ENCODE data around the gene COG6.

COG6 gene

GRCh38 chr13:39776439-39776838, 121.0 kb downstream of the COG6 start:
- H3K4me3 ChIP-seq (ENCODE audit: low read depth in 1 of 2, low read length in 2 of 2), result no peak overlapping the region
- no peaks in the 10 kb centered on the region for H3K9me3 ChIP-seq (ENCODE audit: low read length)
- no peaks in the 10 kb centered on the region for H3K4me1 ChIP-seq (ENCODE audit: insufficient read depth, low read length)
- H3K36me3 ChIP-seq (ENCODE audit: insufficient read depth, low read length), result no peaks in the 10 kb centered on the region
- H3K9ac ChIP-seq (ENCODE audit: low read length), result no peak overlapping the region
- no peaks in the 10 kb centered on the region for H3K27me3 ChIP-seq (ENCODE audit: control insufficient read depth in 1 of 2, insufficient read depth in 2 of 2, low read length in 2 of 2)
- H3K27ac ChIP-seq (ENCODE audit: low read depth, low read length), result no peak overlapping the region

- Histone ChIP-seq H3K36me3 (ENCODE audit: insufficient read depth, low read length) (no peaks in the 10 kb centered on the region), H3K9me3 (ENCODE audit: low read length) (no peaks in the 10 kb centered on the region), H3K27me3 (ENCODE audit: control insufficient read depth in 1 of 2, insufficient read depth in 2 of 2, low read length in 2 of 2) (no peaks in the 10 kb centered on the region), H3K9ac (ENCODE audit: low read length) (no peak overlapping the region), H3K4me1 (ENCODE audit: insufficient read depth, low read length) (no peaks in the 10 kb centered on the region), H3K27ac (ENCODE audit: low read depth, low read length) (no peak overlapping the region), H3K4me3 (ENCODE audit: low read depth in 1 of 2, low read length in 2 of 2) (no peak overlapping the region)
These were observed 121.6 kb downstream of the COG6 start for GRCh38 chr13:39777021-39777420.

DNA sequence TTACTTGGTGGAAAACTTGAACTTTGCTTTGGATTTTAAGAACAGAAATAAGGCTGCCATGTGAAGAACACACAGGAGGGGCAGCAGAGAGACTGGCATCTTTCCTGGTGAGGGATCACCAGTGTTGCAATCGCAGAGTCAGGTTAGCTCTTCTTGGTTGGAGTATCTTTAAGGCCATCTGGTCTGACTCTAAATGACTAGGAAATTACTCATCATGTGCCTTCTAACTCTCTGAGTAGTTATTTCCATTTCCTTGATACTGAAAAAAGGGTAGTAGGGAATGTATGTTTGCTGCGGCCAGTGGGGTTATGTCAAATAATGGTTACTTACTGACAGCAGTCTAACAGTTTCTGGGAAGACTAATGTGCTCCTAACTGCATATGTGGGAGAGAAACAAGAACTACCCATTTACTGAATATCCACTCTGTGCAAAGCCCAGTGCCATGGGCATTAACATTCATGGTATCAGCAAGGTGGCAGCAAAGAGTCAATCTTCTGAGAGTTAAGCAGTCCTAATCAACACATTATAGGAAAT, 122.1 kb downstream of the COG6 start:
- H3K27me3 ChIP-seq (ENCODE audit: control insufficient read depth in 1 of 2, insufficient read depth in 2 of 2, low read length in 2 of 2), result no peaks in the 10 kb centered on the region
- no peak overlapping the region for H3K4me3 ChIP-seq (ENCODE audit: low read depth in 1 of 2, low read length in 2 of 2)
- H3K9me3 ChIP-seq (ENCODE audit: low read length), result no peaks in the 10 kb centered on the region
- no peak overlapping the region for H3K9ac ChIP-seq (ENCODE audit: low read length)
- no peaks in the 10 kb centered on the region for H3K4me1 ChIP-seq (ENCODE audit: insufficient read depth, low read length)
- no peak overlapping the region for H3K27ac ChIP-seq (ENCODE audit: low read depth, low read length)
- no peaks in the 10 kb centered on the region for H3K36me3 ChIP-seq (ENCODE audit: insufficient read depth, low read length)

DNA sequence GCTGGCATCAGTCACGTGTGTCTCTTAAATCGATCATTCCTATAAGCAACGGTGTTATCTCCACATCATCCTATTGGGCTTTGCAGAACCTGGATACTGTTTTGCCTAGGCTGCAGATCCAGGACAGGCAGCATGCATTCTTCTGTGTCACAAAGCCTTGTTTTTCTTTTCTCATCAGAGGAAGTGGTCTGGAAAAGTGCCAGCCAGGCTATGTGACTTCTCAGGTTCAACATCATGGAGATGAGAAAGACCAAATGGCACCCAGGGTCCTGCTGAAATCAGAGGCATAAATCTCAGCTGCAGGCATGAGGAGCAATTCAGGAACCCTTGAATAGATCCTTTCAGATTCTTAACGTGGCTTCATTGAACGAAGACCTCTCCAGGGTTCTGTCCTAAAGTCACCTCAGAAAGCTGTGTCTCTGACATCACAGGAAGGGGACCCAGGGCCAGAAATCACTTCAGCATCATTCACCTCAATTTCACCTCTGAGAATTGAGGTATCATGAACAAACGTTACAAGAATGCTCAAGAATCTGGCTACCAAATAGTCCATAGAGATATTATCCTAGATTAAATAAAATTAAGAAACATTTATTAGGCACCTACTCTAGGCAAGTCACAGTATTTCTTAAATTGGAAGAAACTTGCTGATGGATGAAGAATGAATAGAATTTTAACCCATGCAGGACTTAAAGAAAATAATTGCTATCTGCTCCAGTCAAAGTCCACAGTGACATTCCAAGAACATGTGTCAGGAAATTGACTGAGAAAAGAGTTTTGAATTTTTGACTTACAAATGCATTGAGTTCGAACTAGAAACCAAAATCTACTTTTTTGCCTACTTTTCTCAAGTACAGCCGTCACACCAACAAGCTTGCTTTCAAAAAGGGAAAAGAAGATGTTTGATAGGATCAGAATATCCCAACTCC, 124.1 kb downstream of the COG6 start:
- Histone ChIP-seq H3K9ac (ENCODE audit: low read length) (no peak overlapping the region), H3K9me3 (ENCODE audit: low read length) (no peaks in the 10 kb centered on the region), H3K4me3 (ENCODE audit: low read depth in 1 of 2, low read length in 2 of 2) (no peak overlapping the region), H3K4me1 (ENCODE audit: insufficient read depth, low read length) (no peaks in the 10 kb centered on the region), H3K27ac (ENCODE audit: low read depth, low read length) (no peak overlapping the region), H3K27me3 (ENCODE audit: control insufficient read depth in 1 of 2, insufficient read depth in 2 of 2, low read length in 2 of 2) (no peaks in the 10 kb centered on the region), H3K36me3 (ENCODE audit: insufficient read depth, low read length) (no peaks in the 10 kb centered on the region)

DNA sequence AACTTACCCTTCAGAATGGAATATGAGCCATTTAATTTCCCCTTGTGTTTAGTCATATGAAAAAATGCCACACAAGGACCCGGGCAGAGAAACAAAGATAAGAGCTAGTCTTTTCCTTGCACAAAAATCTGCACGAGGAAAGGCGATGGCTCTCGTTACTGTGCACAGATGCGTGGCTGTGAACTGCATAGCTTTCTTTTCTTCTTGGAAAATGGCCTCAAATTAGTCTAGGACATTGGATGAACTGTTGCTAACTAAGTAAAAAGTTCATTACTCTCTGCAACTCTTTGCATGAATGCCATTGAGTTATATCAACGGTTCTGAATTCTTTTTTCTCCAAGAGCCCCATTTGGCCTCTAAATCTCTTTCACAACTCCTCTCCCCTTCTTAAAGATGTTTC, 125.2 kb downstream of the COG6 start:
- Histone ChIP-seq H3K27me3 (ENCODE audit: control insufficient read depth in 1 of 2, insufficient read depth in 2 of 2, low read length in 2 of 2) (no peaks in the 10 kb centered on the region), H3K4me3 (ENCODE audit: low read depth in 1 of 2, low read length in 2 of 2) (no peak overlapping the region), H3K4me1 (ENCODE audit: insufficient read depth, low read length) (no peaks in the 10 kb centered on the region), H3K9ac (ENCODE audit: low read length) (no peak overlapping the region), H3K9me3 (ENCODE audit: low read length) (no peaks in the 10 kb centered on the region), H3K27ac (ENCODE audit: low read depth, low read length) (no peak overlapping the region), H3K36me3 (ENCODE audit: insufficient read depth, low read length) (no peaks in the 10 kb centered on the region)

DNA sequence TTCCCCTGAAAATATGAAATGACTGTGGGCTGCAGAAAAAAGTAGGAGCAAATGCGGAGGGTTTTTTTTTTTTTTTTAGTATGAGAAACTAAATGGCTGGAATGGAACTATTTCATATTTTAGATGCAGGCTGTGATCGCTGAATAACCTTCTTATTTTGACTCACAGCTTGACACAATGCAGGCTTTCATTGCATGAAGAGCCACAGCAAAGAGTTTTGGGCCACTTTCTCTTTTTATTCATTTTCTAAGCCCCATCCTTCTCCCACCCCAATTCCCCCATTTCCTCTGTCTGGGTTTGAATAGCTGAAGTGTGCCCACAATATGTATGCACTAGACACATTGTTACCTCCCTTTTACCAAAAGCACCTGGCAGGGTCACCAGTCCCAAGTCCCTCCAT, 125.9 kb downstream of the COG6 start:
- Histone ChIP-seq H3K36me3 (ENCODE audit: insufficient read depth, low read length) (no peaks in the 10 kb centered on the region), H3K27me3 (ENCODE audit: control insufficient read depth in 1 of 2, insufficient read depth in 2 of 2, low read length in 2 of 2) (no peaks in the 10 kb centered on the region), H3K4me3 (ENCODE audit: low read depth in 1 of 2, low read length in 2 of 2) (no peak overlapping the region), H3K27ac (ENCODE audit: low read depth, low read length) (no peak overlapping the region), H3K9me3 (ENCODE audit: low read length) (no peaks in the 10 kb centered on the region), H3K9ac (ENCODE audit: low read length) (no peak overlapping the region), H3K4me1 (ENCODE audit: insufficient read depth, low read length) (no peaks in the 10 kb centered on the region)

- Histone ChIP-seq H3K4me3 (ENCODE audit: low read depth in 1 of 2, low read length in 2 of 2) (no peak overlapping the region), H3K4me1 (ENCODE audit: insufficient read depth, low read length) (no peaks in the 10 kb centered on the region), H3K27ac (ENCODE audit: low read depth, low read length) (no peak overlapping the region), H3K9me3 (ENCODE audit: low read length) (no peaks in the 10 kb centered on the region), H3K27me3 (ENCODE audit: control insufficient read depth in 1 of 2, insufficient read depth in 2 of 2, low read length in 2 of 2) (no peaks in the 10 kb centered on the region), H3K36me3 (ENCODE audit: insufficient read depth, low read length) (no peaks in the 10 kb centered on the region), H3K9ac (ENCODE audit: low read length) (no peak overlapping the region)
These were observed 127.6 kb downstream of the COG6 start for GRCh38 chr13:39783051-39783450.

GRCh38 chr13:39784347-39784746, 128.9 kb downstream of the COG6 start:
- H3K4me3 ChIP-seq (ENCODE audit: low read depth in 1 of 2, low read length in 2 of 2), result no peak overlapping the region
- H3K27ac ChIP-seq (ENCODE audit: low read depth, low read length), result no peak overlapping the region
- no peaks in the 10 kb centered on the region for H3K9me3 ChIP-seq (ENCODE audit: low read length)
- H3K27me3 ChIP-seq (ENCODE audit: control insufficient read depth in 1 of 2, insufficient read depth in 2 of 2, low read length in 2 of 2), result no peaks in the 10 kb centered on the region
- no peaks in the 10 kb centered on the region for H3K4me1 ChIP-seq (ENCODE audit: insufficient read depth, low read length)
- no peak overlapping the region for H3K9ac ChIP-seq (ENCODE audit: low read length)
- no peaks in the 10 kb centered on the region for H3K36me3 ChIP-seq (ENCODE audit: insufficient read depth, low read length)

GRCh38 chr13:39786091-39786490, 130.6 kb downstream of the COG6 start:
- no peak overlapping the region for H3K4me3 ChIP-seq (ENCODE audit: low read depth in 1 of 2, low read length in 2 of 2)
- no peak overlapping the region for H3K27ac ChIP-seq (ENCODE audit: low read depth, low read length)
- no peak overlapping the region for H3K9ac ChIP-seq (ENCODE audit: low read length)
- H3K36me3 ChIP-seq (ENCODE audit: insufficient read depth, low read length), result no peaks in the 10 kb centered on the region
- H3K27me3 ChIP-seq (ENCODE audit: control insufficient read depth in 1 of 2, insufficient read depth in 2 of 2, low read length in 2 of 2), result no peaks in the 10 kb centered on the region
- H3K4me1 ChIP-seq (ENCODE audit: insufficient read depth, low read length), result no peaks in the 10 kb centered on the region
- no peaks in the 10 kb centered on the region for H3K9me3 ChIP-seq (ENCODE audit: low read length)

GRCh38 chr13:39787086-39787487, 131.6 kb downstream of the COG6 start:
- H3K36me3 ChIP-seq (ENCODE audit: insufficient read depth, low read length), result no peaks in the 10 kb centered on the region
- no peaks in the 10 kb centered on the region for H3K4me1 ChIP-seq (ENCODE audit: insufficient read depth, low read length)
- H3K9ac ChIP-seq (ENCODE audit: low read length), result no peak overlapping the region
- H3K27ac ChIP-seq (ENCODE audit: low read depth, low read length), result no peak overlapping the region
- H3K9me3 ChIP-seq (ENCODE audit: low read length), result no peaks in the 10 kb centered on the region
- H3K27me3 ChIP-seq (ENCODE audit: control insufficient read depth in 1 of 2, insufficient read depth in 2 of 2, low read length in 2 of 2), result no peaks in the 10 kb centered on the region
- H3K4me3 ChIP-seq (ENCODE audit: low read depth in 1 of 2, low read length in 2 of 2), result no peak overlapping the region

GRCh38 chr13:39788102-39788501, 132.6 kb downstream of the COG6 start:
- Histone ChIP-seq H3K4me1 (ENCODE audit: insufficient read depth, low read length) (no peaks in the 10 kb centered on the region), H3K9me3 (ENCODE audit: low read length) (no peaks in the 10 kb centered on the region), H3K9ac (ENCODE audit: low read length) (no peak overlapping the region), H3K4me3 (ENCODE audit: low read depth in 1 of 2, low read length in 2 of 2) (no peak overlapping the region), H3K27ac (ENCODE audit: low read depth, low read length) (no peak overlapping the region), H3K36me3 (ENCODE audit: insufficient read depth, low read length) (no peaks in the 10 kb centered on the region), H3K27me3 (ENCODE audit: control insufficient read depth in 1 of 2, insufficient read depth in 2 of 2, low read length in 2 of 2) (no peaks in the 10 kb centered on the region)

DNA sequence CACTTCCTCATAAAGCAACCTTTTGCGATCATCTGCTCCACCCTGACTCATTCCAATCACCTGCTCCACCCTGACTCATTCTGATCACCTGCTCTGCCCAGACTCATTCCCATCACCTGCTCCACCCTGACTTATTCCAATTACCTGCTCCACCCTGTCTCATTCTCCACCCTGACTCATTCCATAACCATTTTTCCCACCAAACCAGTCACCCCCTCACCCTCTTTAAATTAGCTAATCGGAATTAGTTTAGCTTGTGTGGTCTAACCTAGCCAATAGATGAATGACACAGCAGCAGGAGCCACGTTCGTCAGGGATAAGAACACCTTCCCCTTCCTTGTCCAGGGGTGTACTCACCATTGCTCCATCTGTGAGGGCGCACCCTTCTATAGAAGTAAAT, 134.0 kb downstream of the COG6 start:
- Histone ChIP-seq H3K27me3 (ENCODE audit: control insufficient read depth in 1 of 2, insufficient read depth in 2 of 2, low read length in 2 of 2) (no peaks in the 10 kb centered on the region), H3K4me1 (ENCODE audit: insufficient read depth, low read length) (no peaks in the 10 kb centered on the region)

More for the DNA sequence above, 134.0 kb downstream of the COG6 start:
- no peaks in the 10 kb centered on the region for H3K9me3 ChIP-seq (ENCODE audit: low read length)
- H3K9ac ChIP-seq (ENCODE audit: low read length), result no peak overlapping the region
- H3K27ac ChIP-seq (ENCODE audit: low read depth, low read length), result no peak overlapping the region
- H3K4me3 ChIP-seq (ENCODE audit: low read depth in 1 of 2, low read length in 2 of 2), result no peak overlapping the region
- H3K36me3 ChIP-seq (ENCODE audit: insufficient read depth, low read length), result no peaks in the 10 kb centered on the region

All from muscle layer of colon (tissue), 2 donors.